NCI-H2107 (cell line): ENCODE results near the gene WT1.
"Not testable (repeated sequence)": the region's sequence is repeated elsewhere in the genome, so short reads cannot be mapped to it uniquely, and the experiment has no call there.

Experiments used
- DNase-seq: peaks from one replicate; lab custom pipeline; 2025; lab: John Stamatoyannopoulos, UW

Gene WT1

GRCh38 chr11:32387411-32387810, 47.9 kb downstream of the WT1 start:
- no peak for DNase-seq

- DNase-seq, result no peak
These were observed 48.5 kb downstream of the WT1 start for GRCh38 chr11:32386770-32387377.

GRCh38 chr11:32385998-32386397, 49.3 kb downstream of the WT1 start:
- DNase-seq, result no peak

GRCh38 chr11:32382339-32383049, 52.8 kb downstream of the WT1 start:
- no peak for DNase-seq

GRCh38 chr11:32381179-32381578, 54.2 kb downstream of the WT1 start:
- no peak for DNase-seq

- DNase-seq, result no peak
These were observed 55.6 kb downstream of the WT1 start for GRCh38 chr11:32379719-32380118.

GRCh38 chr11:32375826-32376225, 59.5 kb downstream of the WT1 start:
- DNase-seq, result no peak

- DNase-seq, result peak; percentile 58
These were observed 61.1 kb downstream of the WT1 start for GRCh38 chr11:32374261-32374711.

GRCh38 chr11:32369987-32370386, 65.4 kb downstream of the WT1 start:
- DNase-seq, result not testable (repeated sequence)

GRCh38 chr11:32366666-32367065, 68.7 kb downstream of the WT1 start:
- DNase-seq, result no peak

- DNase-seq, result no peak
These were observed 70.1 kb downstream of the WT1 start for GRCh38 chr11:32365192-32365591.

GRCh38 chr11:32358729-32359128, 76.6 kb downstream of the WT1 start:
- no peak for DNase-seq

GRCh38 chr11:32353884-32354283, 81.5 kb downstream of the WT1 start:
- DNase-seq, result no peak

GRCh38 chr11:32348502-32348901, 86.8 kb downstream of the WT1 start:
- DNase-seq, result no peak

GRCh38 chr11:32344946-32345345, 90.4 kb downstream of the WT1 start:
- no peak for DNase-seq

GRCh38 chr11:32343325-32344008, 91.9 kb downstream of the WT1 start:
- no peak for DNase-seq

GRCh38 chr11:32341620-32342613, 93.4 kb downstream of the WT1 start:
- no peak for DNase-seq

GRCh38 chr11:32340181-32340580, 95.2 kb downstream of the WT1 start:
- DNase-seq, result no peak
